ENCODE data around the gene RAB6B.

RAB6B gene

DNA sequence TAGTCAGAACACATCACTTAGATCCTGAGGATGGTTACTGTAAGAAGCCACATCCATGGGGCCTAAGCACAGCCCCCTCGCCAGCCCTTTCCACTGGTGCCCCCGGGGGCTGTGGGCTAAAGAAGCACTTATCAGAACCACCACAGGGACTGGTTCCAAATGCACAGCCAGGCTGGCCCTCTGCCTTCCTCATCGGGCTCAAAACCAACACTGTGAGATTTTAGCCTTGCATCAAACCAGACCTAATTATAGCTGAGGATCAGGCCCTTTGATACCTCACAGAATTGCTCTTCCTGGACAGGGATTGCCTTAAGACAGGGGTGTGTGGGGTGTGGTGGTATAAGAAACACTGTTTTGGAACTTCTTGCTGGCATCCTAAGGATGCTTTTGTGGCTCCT is 66.4 kb downstream of the RAB6B start:
- TF ChIP-seq, protein P1, sequence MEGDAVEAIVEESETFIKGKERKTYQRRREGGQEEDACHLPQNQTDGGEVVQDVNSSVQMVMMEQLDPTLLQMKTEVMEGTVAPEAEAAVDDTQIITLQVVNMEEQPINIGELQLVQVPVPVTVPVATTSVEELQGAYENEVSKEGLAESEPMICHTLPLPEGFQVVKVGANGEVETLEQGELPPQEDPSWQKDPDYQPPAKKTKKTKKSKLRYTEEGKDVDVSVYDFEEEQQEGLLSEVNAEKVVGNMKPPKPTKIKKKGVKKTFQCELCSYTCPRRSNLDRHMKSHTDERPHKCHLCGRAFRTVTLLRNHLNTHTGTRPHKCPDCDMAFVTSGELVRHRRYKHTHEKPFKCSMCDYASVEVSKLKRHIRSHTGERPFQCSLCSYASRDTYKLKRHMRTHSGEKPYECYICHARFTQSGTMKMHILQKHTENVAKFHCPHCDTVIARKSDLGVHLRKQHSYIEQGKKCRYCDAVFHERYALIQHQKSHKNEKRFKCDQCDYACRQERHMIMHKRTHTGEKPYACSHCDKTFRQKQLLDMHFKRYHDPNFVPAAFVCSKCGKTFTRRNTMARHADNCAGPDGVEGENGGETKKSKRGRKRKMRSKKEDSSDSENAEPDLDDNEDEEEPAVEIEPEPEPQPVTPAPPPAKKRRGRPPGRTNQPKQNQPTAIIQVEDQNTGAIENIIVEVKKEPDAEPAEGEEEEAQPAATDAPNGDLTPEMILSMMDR (conservative IDR thresholded peaks at IDR 0.05; ENCODE audit: low read depth, low read length): no peak
- no peak overlapping the region for H3K4me3 ChIP-seq (ENCODE audit: low read length)
- no peak for DNase-seq (ENCODE audit: low read depth)

DNA sequence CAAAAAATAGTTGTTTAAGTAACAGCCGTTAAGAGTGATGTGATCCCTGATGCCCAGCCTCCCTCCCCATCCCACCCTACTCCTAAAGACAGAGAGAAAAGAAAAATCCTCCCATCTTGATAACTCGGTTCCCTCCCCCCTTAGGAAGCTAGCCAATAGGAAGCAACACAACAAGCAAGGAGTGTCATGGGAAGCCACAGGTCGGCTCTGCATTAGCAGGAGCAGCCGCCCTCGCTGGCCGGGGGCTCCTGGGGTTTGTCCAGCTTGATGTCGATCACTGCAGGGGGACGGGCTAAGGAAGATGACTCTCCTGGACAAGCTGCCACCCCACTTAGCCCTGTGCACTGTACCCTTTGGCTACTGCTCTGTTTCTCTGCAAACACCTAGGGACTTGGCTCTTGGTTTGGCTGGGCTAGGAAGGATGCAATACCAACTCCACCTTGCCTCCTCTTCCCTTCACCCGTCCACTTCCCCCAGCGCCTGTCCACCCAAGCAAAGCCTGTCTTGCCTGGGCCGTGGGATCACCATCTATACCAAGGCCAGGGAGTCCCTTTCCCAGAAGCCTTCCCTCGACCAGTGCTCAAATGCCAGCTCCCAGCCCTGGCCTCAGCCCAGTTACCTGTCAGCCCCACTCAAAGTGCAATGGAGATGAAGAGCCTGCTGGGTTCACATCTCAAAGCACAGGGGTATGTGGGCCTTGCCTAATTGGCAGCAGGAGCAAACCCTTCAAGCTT is 66.9 kb downstream of the RAB6B start:
- no peak for DNase-seq (ENCODE audit: low read depth)
- TF ChIP-seq, protein P1 (conservative IDR thresholded peaks at IDR 0.05; ENCODE audit: low read depth, low read length): no peak
- H3K4me3 ChIP-seq (ENCODE audit: low read length): no peak overlapping the region

DNA sequence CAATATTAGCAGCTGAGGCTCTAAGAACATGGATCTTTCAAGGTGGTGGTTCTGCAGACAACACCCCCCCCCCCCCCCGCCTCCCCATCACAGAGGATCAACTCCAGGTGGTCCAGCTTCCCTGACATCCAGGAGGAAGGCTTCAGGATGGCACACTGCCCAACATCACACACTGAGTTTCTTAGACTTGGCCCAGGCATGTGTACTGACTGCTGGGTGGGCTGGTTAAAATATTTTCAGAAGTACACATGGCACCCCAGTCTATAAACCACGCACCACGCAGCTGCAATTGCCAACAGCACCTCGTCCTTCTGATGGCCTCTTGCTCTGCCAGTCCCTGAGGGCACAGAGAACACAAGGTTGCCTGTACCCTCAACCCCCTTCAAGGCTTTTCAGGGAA is 68.0 kb downstream of the RAB6B start:
- TF ChIP-seq, protein P1 (conservative IDR thresholded peaks at IDR 0.05; ENCODE audit: low read depth, low read length): no peak
- H3K4me3 ChIP-seq (ENCODE audit: low read length): no peak overlapping the region
- DNase-seq (ENCODE audit: low read depth): no peak

DNA sequence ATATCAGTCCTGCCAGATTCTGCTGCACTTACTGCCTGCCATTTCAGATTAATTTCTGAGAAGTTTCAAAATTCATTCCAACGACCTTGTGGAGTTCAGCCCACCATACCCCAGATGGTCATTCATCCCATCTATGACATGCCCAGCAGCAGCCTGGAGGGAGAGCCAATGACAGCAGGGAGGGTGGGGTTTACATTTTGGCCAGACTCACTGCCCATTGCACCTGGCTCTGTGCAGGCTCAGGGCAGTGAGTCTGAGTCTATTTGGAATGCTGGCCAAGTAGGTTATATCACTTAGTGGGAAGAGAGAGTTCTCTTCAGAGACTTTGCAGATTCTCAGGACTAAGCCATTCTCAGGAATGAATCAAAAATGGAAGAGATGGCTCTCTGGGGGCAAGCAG is 68.5 kb downstream of the RAB6B start:
- TF ChIP-seq, protein P1 (conservative IDR thresholded peaks at IDR 0.05; ENCODE audit: low read depth, low read length): no peak
- H3K4me3 ChIP-seq (ENCODE audit: low read length): no peak overlapping the region
- no peak for DNase-seq (ENCODE audit: low read depth)

DNA sequence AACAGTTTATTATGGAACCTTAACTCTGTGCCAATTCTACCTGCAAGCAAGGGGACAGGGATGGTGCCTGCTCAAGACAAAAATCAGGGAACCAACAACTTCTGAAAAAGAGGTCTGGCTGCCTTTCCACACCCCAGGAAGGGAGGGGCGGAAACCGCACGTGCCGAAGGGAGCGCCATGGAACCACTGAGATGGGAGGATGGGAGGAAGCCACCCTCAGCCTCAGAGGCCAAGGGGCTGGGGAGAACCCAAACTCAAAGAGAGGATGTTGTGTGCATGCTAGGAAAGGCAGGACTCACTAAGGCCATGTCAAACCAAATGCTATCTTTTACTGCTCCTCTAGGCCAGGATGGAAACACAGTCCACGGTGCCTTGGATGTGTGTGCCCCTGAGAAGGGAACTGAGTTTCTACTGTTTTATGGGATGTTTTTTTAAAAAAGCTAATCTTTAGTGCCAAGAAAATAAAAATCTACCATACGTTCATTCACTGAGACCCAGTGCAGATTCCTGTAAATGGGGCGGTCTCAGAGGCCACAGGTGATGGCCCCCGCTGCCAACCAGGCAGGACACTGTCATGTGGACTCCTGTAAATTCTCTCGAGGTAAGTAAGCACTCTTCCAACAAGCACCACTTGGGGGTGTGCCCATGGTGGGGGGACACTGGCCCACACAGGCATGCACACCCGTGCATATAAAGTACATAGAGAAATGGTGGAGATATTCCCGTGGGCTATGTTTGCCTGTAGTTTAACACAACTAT is 69.5 kb downstream of the RAB6B start:
- TF ChIP-seq, protein P1 (conservative IDR thresholded peaks at IDR 0.05; ENCODE audit: low read depth, low read length): no peak
- no peak for DNase-seq (ENCODE audit: low read depth)
- no peak overlapping the region for H3K4me3 ChIP-seq (ENCODE audit: low read length)

DNA sequence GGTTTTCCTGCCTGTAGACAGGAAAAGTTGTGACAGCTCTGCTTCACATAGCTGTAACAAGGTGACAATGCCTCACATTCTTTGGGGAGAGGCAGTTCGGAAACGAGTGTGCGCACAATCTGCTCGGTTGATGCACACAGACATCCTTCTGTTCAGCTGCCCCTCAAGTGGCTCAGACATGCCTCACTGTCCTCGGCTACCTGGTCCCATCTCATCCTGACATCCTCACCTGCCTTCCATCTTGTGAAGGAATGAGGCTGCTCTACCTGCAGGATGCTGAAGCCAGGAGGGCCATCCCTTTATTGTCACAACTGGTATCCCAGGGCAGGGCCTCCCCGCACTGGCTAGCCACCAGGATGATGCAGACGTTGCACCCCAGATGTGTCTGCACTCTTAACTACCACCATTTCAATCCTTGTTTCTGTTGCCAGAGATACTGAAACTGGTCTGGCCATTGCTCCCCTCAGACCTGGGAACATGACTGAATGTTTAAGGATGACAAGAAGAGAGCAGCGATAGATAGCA is 70.7 kb downstream of the RAB6B start:
- no peak overlapping the region for H3K4me3 ChIP-seq (ENCODE audit: low read length)
- TF ChIP-seq, protein P1 (conservative IDR thresholded peaks at IDR 0.05; ENCODE audit: low read depth, low read length): no peak

More for the DNA sequence above, 70.7 kb downstream of the RAB6B start:
- no peak for DNase-seq (ENCODE audit: low read depth)
